Suprapubic skin (tissue), 3 donors: ENCODE results near the gene TGM3.

ENCODE experiments used
- EP300 ChIP-seq: sonication (generic); formaldehyde crosslinking; IDR thresholded peaks from one replicate; pipeline ENCODE4 v1.6.1; 2017; ENCODE audit warnings: antibody characterized with exemption
- TF ChIP-seq, protein P1 (sequence below), 2 donors: fragments of 200-600 bp in 1 of 2; fragments of 450-650 bp in 1 of 2; sonication (generic) in 1 of 2; IDR thresholded peaks; one replicate each; pipeline ENCODE4 v1.5.1; 2016 to 2019; ENCODE audit warnings: antibody characterized with exemption in 2 of 2, mild to moderate bottlenecking in 1 of 2, moderate library complexity in 1 of 2

DNA sequence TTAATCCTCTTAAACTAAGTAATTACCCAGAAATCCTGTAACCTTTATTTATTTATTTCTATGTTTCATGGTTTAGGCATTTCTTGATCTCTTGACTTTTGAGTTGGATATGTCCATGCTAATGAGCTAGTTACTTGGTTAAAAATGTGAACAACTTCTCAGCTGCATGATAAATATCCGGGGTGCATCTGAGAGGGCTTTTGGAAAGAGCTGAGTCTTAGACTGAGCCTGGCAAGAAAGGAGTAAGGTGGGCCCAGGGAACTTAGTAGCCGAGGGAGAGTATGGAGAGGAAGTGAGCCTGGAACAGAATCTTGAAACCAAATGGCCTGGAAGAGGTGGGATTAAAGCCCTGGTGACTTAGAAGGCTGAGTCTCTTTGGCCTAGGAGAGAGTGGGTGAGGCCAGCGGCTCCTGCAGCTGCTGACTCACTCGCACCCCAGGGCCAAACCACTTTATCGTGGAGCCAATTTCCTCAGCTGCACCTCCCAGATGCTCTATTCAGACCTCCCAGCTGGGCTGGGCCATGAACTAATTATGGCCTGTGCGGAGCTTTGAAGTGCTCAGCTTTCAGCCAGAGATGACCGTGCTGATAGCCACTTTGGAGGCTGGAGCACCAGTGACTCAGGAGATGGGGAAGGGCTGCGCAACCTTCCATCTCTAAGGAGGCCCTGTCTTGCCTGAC is 19.1 kb downstream of the TGM3 start:
- TF ChIP-seq, protein P1, sequence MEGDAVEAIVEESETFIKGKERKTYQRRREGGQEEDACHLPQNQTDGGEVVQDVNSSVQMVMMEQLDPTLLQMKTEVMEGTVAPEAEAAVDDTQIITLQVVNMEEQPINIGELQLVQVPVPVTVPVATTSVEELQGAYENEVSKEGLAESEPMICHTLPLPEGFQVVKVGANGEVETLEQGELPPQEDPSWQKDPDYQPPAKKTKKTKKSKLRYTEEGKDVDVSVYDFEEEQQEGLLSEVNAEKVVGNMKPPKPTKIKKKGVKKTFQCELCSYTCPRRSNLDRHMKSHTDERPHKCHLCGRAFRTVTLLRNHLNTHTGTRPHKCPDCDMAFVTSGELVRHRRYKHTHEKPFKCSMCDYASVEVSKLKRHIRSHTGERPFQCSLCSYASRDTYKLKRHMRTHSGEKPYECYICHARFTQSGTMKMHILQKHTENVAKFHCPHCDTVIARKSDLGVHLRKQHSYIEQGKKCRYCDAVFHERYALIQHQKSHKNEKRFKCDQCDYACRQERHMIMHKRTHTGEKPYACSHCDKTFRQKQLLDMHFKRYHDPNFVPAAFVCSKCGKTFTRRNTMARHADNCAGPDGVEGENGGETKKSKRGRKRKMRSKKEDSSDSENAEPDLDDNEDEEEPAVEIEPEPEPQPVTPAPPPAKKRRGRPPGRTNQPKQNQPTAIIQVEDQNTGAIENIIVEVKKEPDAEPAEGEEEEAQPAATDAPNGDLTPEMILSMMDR (IDR thresholded peaks at IDR 0.05) = no peak
- no peak for TF ChIP-seq EP300
